Activated T-helper 1 cell treated with anti-CD3 and anti-CD28 coated beads, Interleukin-12 subunit alpha, Interleukin-12 subunit beta, Interleukin-2, Interleukin-4 antibody, amounts not matched to agents 30 ng/mL and 10 ng/mL and 1 ng/mL, durations not matched to agents 14 hours and 24 hours and 36 hours (primary cell): ENCODE data around the gene RBCK1. TPM values are rescaled to one million over a fixed set of nuclear protein-coding genes. Genes with fewer than 3 reads are reported as not detected.
A peak's percentile ranks its signal among the peaks of the same experiment; 100 is the strongest.

Source experiments
- DNase-seq: peaks from one replicate; pipeline ENCODE4 v3.0.0; 2021; ENCODE audit warnings: low spot score
- H3K27ac Mint-ChIP-seq: one replicate; pipeline ENCODE4 v1.8.0; 2021; ENCODE audit warnings: mild to moderate bottlenecking, mixed read lengths
- H3K27me3 Mint-ChIP-seq: one replicate; pipeline ENCODE4 v1.8.0; 2022; ENCODE audit warnings: mild to moderate bottlenecking, moderate library complexity, mixed read lengths; ENCODE audit not compliant: insufficient read depth
- H3K36me3 Mint-ChIP-seq: one replicate; pipeline ENCODE4 v1.8.0; 2021; ENCODE audit warnings: low read depth, mixed read lengths
- H3K4me1 Mint-ChIP-seq: one replicate; pipeline ENCODE4 v1.8.0; 2021; ENCODE audit warnings: low read depth, mixed read lengths
- H3K4me3 Mint-ChIP-seq: one replicate; pipeline ENCODE4 v1.8.0; 2021; ENCODE audit warnings: mild to moderate bottlenecking, moderate library complexity, mixed read lengths
- H3K9me3 Mint-ChIP-seq: one replicate; pipeline ENCODE4 v1.8.0; 2021; ENCODE audit warnings: mixed read lengths
- intact Hi-C: fragments of 100-400 bp; cut with micrococcal nuclease; formaldehyde crosslinking; loops from one replicate; pipeline ENCODE4 v1.15.1; 2024
- total RNA-seq: library from RNA; stranded (reverse); gene quantifications from 2 replicates; pipeline ENCODE4 v1.2.3, GENCODE V29; 2022

RBCK1 gene
- total RNA-seq, 1 donor from 2014 or later: 132 TPM

DNA sequence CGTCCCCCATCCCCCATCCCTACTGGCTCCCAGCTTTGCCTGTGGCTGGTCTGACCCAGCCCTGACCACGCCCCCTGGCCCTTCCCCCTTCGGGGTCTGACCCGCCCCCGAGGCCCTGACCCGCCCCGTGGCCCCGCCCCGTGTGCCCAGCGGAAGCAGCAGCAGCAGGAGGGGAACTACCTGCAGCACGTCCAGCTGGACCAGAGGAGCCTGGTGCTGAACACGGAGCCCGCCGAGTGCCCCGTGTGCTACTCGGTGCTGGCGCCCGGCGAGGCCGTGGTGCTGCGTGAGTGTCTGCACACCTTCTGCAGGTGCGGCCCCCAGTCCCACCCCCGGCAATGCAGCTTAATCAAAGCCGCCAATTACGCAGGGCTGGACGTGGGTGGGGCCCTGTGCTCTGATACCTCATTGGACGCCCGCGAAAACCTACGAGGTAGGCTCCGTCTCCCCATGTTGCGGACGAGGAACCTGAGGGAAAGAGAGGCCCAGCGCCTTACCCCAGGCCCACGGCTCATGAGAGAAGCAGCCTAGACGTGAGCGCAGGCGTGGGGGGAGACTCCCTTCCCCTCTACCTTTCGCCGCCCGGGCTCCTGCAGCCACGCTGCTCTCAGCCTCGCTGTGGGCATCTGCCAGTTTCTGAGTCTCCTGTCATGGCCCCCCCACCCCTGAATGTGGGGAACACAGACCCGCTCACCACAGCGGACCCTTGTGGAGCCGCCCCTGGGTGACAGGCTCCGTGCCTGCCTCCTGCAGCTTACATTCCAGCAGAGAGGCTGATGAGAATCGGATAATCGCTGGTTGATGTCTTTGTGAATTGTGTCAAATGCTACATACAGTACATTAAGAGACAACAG, 12.8 kb downstream of the RBCK1 start:
- Mint-ChIP-seq H3K9me3 (no peaks in the 10 kb centered on the region), H3K36me3 (peaks cover 49% of the 10 kb centered on the region), H3K27ac (no peak overlapping the region), H3K4me3 (no peak overlapping the region), H3K4me1 (peaks cover 25% of the 10 kb centered on the region), H3K27me3 (no peaks in the 10 kb centered on the region)
- intact Hi-C loops: no loop called here
- no peak for DNase-seq

DNA sequence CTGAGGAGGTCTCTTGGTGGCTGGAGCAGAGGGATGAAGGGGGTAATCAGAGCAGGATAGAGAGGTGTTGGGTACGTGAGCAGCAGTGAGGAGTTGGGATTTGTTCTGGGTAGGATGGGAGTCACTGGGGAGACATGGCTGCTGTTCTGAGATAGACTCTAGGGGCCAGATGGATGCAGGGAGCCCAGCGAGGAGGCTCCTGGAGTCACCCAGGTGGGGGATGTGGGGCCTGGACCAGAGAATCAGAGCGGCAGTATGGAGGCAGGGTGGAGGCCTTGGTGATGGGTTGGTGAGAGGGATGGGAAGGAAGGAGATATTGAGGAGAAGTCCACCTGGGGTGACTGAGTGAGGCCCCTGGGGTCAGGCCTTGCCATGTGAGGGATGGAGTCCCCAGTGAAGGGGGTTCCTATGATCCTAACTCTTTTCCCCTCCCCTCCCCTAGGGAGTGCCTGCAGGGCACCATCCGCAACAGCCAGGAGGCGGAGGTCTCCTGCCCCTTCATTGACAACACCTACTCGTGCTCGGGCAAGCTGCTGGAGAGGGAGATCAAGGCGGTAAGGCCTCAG, 13.7 kb downstream of the RBCK1 start:
- H3K9me3 Mint-ChIP-seq: no peaks in the 10 kb centered on the region
- peaks cover 32% of the 10 kb centered on the region for H3K4me1 Mint-ChIP-seq
- H3K27ac Mint-ChIP-seq: peak overlapping the region; percentile 31
- no peak overlapping the region for H3K4me3 Mint-ChIP-seq
- intact Hi-C loops: no loop called here
- DNase-seq: no peak
- peaks cover 51% of the 10 kb centered on the region for H3K36me3 Mint-ChIP-seq
- H3K27me3 Mint-ChIP-seq: no peaks in the 10 kb centered on the region

DNA sequence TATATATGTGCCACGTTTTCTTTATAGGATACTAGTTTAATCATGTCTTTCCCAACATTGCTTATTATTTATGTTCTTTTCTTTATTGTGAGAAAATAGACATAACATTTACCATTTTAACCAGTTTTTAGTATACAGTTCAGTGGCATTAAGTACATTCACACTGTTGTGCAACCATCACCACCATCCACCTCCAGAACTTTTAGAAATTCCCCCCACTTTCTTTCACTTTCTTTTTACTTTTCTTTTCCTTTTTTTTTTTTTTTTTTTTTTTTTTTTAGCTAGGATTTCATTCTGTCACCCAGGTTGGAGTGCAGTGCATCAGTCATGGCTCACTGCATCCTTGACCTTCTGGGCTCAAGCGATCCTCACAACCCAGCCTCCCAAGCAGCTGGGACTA, 18.5 kb downstream of the RBCK1 start:
- intact Hi-C loops: no loop called here
- Mint-ChIP-seq H3K27ac (peak overlapping the region; percentile 35), H3K4me1 (peaks cover 45% of the 10 kb centered on the region), H3K36me3 (peaks cover 58% of the 10 kb centered on the region), H3K9me3 (no peaks in the 10 kb centered on the region), H3K27me3 (no peaks in the 10 kb centered on the region), H3K4me3 (no peak overlapping the region)
- DNase-seq: no peak

DNA sequence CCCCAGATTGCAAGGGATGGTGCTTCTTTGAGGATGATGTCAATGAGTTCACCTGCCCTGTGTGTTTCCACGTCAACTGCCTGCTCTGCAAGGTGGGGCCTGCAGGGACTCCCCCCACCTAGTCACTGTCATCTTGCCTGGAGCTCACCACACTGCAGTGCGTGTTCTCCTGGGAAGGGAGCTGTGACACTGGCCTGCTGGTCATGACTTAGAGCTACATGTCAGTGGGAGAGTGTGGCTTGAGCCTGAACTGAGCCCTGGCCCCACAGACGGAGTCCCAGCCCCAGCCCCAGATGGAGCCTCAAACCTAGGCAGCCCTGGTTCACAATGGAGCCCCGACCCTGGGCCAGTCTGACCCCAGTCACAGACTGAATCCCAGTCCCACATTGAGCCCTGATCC, 19.3 kb downstream of the RBCK1 start:
- no peaks in the 10 kb centered on the region for H3K27me3 Mint-ChIP-seq
- H3K4me1 Mint-ChIP-seq: peaks cover 51% of the 10 kb centered on the region
- H3K36me3 Mint-ChIP-seq: peaks cover 51% of the 10 kb centered on the region

DNA sequence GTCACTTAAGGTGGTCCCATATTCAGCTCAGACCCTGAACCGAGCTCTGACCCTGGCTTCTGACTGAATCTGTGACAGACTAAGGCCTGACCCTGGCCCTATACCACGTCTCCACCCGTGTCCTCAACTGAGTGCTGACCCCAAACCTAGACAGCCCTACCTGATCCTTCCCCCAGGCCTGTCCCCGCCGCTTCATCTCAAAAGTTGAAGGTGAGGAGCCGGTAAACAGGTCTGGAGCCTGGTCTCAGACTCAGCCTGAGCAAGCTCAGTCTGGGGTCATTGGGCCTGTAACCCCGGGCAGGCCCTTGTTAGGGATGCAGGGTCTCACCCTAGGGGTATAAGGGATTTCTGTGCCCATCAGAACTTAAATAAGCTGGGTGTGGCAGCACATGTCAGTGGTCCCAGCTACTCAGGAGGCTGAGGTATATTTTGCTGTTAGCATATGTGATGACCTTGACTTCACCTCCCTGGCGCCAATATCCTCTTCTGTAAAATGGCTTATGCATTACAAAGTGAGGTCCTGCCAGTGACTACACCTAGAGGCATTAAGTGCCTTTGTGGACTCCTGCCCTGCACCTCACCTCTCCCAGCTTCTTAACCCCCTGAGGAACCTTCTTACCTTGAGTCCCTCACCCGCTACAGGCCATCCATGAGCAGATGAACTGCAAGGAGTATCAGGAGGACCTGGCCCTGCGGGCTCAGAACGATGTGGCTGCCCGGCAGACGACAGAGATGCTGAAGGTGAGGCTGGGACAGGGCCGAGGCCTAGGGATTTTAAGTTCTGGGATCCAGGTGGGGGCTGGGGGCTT, 20.0 kb downstream of the RBCK1 start:
- no peak overlapping the region for H3K27ac Mint-ChIP-seq
- H3K4me3 Mint-ChIP-seq: no peak overlapping the region
- H3K9me3 Mint-ChIP-seq: no peaks in the 10 kb centered on the region
- peaks cover 47% of the 10 kb centered on the region for H3K36me3 Mint-ChIP-seq
- no peak for DNase-seq
- H3K4me1 Mint-ChIP-seq: peaks cover 58% of the 10 kb centered on the region
- intact Hi-C loops: no loop called here
- no peaks in the 10 kb centered on the region for H3K27me3 Mint-ChIP-seq

More for the DNA sequence above, 19.3 kb downstream of the RBCK1 start:
- H3K9me3 Mint-ChIP-seq: no peaks in the 10 kb centered on the region
- no peak overlapping the region for H3K27ac Mint-ChIP-seq
- no peak overlapping the region for H3K4me3 Mint-ChIP-seq
- intact Hi-C loops: no loop called here
- no peak for DNase-seq

DNA sequence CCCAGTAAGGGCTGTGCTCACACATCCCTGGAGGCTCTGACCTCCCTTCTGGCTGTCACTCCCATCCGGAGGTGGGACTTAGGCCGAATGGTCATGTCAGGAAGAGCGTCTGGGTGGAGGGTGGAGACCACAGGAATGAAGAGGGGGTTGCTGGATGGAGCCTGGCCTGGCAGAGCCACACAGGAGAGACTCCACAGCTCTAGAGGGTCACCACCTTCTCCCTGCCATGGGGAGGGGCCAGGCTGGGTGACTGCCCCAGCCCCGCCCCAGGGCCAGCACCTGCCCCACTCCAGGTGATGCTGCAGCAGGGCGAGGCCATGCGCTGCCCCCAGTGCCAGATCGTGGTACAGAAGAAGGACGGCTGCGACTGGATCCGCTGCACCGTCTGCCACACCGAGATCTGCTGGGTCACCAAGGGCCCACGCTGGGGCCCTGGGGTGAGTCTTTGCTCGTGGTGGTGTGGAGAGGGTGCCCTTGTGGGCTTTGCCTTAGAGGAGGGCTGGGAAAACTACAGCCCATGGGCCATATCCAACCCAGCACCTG, 20.6 kb downstream of the RBCK1 start:
- H3K36me3 Mint-ChIP-seq: peaks cover 52% of the 10 kb centered on the region
- H3K27ac Mint-ChIP-seq: no peak overlapping the region
- H3K4me3 Mint-ChIP-seq: no peak overlapping the region

DNA sequence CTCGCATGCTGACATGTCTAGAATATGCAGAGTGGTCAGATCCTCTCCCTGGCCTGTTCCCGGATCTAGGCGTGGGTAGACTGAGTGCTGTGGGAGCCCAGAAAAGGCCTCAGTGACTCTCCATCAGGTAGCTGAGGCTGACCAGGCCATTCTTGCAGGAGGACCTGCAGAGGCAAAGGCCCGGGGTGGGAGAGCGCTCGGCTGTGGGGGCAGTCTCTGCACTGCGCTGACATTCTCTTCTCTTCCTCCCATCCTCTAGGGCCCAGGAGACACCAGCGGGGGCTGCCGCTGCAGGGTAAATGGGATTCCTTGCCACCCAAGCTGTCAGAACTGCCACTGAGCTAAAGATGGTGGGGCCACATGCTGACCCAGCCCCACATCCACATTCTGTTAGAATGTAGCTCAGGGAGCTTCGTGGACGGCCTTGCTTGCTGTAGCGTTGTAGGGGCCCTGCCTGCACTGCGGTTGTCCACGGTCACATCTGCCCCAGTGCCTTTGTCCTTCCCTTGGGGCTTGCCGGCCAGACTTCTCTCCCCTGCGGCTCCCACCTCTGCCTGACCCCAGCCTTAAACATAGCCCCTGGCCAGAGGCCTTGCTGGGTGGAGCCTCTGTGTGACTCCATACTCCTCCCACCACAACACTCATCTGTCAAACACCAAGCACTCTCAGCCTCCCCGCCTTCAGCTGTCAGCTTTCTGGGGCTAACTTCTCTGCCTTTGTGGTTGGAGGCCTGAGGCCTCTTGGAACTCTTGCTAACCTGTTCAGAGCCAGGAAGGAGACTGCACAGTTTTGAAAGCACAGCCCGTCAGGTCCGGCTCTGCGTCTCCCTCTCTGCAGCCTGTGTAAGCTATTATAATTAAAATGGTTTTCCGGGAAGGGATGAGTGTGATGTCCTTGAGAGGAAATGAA, 22.2 kb downstream of the RBCK1 start:
- Mint-ChIP-seq H3K27me3 (no peaks in the 10 kb centered on the region), H3K9me3 (no peaks in the 10 kb centered on the region), H3K4me3 (no peak overlapping the region), H3K36me3 (peaks cover 53% of the 10 kb centered on the region), H3K4me1 (peaks cover 68% of the 10 kb centered on the region), H3K27ac (peak overlapping the region; percentile 90)
- intact Hi-C loops: no loop called here
- DNase-seq: no peak

More for the DNA sequence above, 20.6 kb downstream of the RBCK1 start:
- H3K9me3 Mint-ChIP-seq: no peaks in the 10 kb centered on the region
- peaks cover 65% of the 10 kb centered on the region for H3K4me1 Mint-ChIP-seq
- DNase-seq: no peak
- H3K27me3 Mint-ChIP-seq: no peaks in the 10 kb centered on the region
- intact Hi-C loops: no loop called here

DNA sequence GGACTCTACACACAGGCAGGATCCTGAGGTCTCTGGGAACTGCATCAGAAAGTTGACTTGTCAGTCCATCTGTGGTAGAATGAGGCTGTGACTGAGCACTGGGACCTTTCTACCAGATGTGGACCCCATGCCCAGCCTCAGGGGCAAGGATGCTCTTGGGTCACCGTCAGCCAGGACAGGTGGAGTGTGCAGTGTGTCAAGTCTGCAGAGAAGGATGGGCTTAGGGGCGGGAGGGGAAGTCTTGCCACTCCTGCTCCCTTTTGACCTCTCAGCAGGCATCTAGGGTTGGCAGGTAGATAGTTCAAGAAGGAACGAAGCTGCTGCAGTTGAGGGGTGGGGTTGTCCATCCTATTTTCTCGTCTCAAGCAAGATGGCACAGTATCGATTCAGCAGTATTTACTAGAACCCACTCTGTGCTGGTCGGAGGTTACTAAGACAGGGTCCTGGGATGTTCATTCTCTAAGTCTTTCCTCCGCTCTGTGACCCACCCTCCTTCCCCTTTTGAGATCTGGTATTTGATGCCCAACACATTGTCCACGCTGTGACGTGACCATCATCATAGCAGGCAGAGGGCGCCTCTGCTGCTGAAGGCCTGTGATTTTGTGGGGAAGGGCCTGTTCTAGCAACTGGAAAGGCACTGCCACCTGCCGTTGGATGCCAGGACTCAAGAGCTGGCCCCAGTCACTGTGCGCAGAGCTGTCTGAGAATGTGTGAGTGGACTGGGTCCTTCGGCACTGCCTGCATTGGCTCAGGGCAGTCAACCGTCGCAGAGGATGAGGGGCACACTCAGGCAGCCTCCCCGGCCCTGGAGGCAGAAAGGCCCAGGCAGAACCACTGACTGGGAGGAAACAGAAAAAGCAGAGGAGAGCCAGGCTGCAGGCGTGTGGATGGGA, 23.2 kb downstream of the RBCK1 start:
- Mint-ChIP-seq H3K4me3 (peak overlapping the region; percentile 57), H3K4me1 (peaks cover 72% of the 10 kb centered on the region), H3K27ac (peak overlapping the region; percentile 90), H3K9me3 (no peaks in the 10 kb centered on the region), H3K27me3 (no peaks in the 10 kb centered on the region), H3K36me3 (peaks cover 57% of the 10 kb centered on the region)
- DNase-seq: no peak
- intact Hi-C loops: no loop called here

DNA sequence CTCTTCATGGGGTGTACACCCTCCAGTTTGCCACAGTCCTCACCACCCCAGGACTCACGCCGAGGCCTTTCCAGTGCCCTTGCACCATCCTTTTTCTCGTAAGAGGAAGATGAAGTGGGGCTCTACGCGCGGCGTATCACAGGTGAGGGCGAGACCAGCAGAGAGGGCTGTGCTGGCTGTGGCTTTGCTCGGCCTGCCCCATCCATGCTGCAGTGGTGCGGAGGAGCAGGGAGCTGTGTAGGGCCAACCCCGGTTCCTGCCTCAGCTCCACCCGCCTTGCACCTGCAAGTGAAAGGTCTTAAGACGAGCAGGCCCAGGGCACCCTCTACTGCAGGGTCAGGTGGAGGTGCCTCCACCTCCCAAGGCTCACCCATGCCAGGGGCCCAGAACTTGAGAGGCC, 24.1 kb downstream of the RBCK1 start:
- intact Hi-C loops: no loop called here
- Mint-ChIP-seq H3K36me3 (peaks cover 57% of the 10 kb centered on the region), H3K9me3 (no peaks in the 10 kb centered on the region), H3K4me1 (peaks cover 66% of the 10 kb centered on the region), H3K27me3 (no peaks in the 10 kb centered on the region), H3K4me3 (peak overlapping the region; percentile 49), H3K27ac (peak overlapping the region; percentile 98)
- DNase-seq: no peak

DNA sequence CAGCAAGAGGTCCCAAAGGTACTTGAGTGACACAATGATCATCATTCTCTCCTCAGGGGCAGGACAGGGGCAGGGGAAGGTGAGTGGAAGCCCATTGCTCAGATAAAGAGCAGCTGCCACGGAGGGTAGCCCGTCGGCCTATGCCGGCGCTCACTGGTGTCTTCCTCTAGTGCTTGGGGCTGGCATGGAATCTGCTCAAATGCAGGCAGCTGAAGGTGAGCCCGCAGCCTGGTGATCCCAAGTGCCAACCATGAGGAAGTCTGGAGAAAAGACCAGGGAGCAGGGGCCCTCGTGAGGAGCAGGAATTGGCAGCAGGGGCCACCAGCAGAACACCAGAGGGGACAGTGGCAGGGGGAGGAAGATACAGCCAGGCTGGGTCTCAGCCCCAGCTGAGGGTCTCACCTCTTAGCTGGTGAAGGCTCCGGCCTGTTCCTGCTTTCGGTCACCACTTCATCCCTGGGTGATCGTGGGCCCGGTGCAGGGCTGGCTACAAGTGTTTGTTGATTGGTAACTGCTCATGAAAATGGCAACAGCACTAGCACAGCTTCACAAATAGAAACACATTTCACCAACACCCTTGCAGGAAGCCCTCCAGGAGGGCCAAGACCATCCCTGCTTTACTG, 24.7 kb downstream of the RBCK1 start:
- H3K4me3 Mint-ChIP-seq: peak overlapping the region; percentile 66
- intact Hi-C loops: loop anchor here (1.0 kb wide), 7 partner anchors 25 to 135 kb away; partner anchors contain the start of genes SOX12, TBC1D20 and ZCCHC3
- H3K36me3 Mint-ChIP-seq: peaks cover 60% of the 10 kb centered on the region

More for the DNA sequence above, 24.7 kb downstream of the RBCK1 start:
- Mint-ChIP-seq H3K4me1 (peaks cover 72% of the 10 kb centered on the region), H3K27me3 (no peaks in the 10 kb centered on the region), H3K27ac (peak overlapping the region; percentile 98), H3K9me3 (no peaks in the 10 kb centered on the region)
- no peak for DNase-seq
